AG09309 (cell line): ENCODE measurements around the gene CHCHD6.

Experiments used
- DNase-seq: peaks from one replicate; pipeline ENCODE4 v3.0.0-alpha.2; 2010; ENCODE audit warnings: low read depth
- H3K4me3 ChIP-seq: 2 replicates; pipeline ENCODE4 v1.5.1; 2011; ENCODE audit warnings: mild to moderate bottlenecking, low read depth, low read length, moderate library complexity; ENCODE audit not compliant: control insufficient read depth
- CTCF ChIP-seq: IDR thresholded peaks from 2 replicates; pipeline ENCODE4 v1.5.1; 2011; ENCODE audit warnings: mild to moderate bottlenecking, low read depth, low read length, inconsistent platforms; ENCODE audit not compliant: insufficient read depth, control insufficient read depth; ENCODE audit errors: missing control alignments

Gene CHCHD6

GRCh38 chr3:126827121-126827520 lies 123.1 kb downstream of the CHCHD6 start:
- H3K4me3 ChIP-seq: no peak overlapping the region
- DNase-seq: no peak
- TF ChIP-seq CTCF: no peak

GRCh38 chr3:126828306-126828705 lies 124.3 kb downstream of the CHCHD6 start:
- H3K4me3 ChIP-seq: no peak overlapping the region
- no peak for TF ChIP-seq CTCF
- DNase-seq: no peak

DNA sequence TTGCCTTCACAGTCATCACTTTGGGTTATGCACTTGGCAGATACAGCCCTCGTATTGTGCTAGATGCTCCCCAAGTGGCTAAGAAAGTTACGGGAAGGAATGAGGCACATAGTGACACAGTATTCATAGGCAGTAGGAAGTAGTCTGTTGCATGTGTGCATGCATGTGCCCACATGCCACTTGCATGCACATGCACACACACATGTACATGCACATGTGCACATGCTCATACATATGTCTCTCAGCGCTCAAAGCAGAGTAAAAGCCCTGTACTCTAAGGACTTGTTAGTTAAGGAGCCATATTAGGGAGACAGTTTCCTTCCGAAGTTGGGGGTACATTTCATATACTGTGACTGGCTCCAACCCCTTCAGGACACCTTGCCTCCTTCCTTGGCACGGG lies 128.9 kb downstream of the CHCHD6 start:
- no peak for TF ChIP-seq CTCF
- DNase-seq: no peak
- H3K4me3 ChIP-seq: no peak overlapping the region

- H3K4me3 ChIP-seq: no peak overlapping the region
- TF ChIP-seq CTCF: no peak
- DNase-seq: no peak
These were observed 130.8 kb downstream of the CHCHD6 start for GRCh38 chr3:126834596-126835471.

DNA sequence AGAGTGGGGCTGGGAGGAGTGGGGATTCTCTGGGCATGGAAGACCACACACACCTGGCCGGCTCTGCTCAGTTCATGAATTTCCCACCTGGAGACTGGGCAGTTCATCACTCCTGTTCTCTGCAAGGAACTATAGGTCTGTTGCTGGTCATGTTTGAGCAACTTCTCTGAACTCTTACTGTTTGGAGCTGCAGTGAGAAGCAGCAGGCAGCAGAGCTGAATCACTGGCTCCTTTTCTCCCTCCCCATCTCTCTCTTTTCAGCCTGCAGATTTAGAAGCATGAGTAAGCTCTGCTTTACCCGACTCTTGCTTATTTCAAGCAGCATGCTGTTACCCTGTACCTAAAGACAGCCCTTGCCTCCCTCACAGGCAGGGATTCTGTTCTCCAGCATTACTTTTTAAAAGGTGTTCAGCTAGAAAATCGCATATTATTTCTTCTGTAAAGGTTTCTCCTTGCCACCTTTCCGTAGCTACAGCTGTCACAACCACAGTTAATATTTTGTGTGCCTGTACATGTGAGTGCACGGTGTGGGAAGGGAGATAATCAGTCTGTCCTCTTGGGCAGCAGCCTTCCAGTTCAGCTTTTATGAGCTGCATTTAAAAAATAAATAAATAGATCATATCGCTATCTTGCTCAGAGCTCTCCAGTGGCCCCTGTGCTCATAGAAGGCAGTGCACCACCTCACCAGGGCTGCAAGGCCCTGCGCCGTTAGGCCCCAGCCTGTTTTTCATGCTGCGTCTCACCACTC lies 131.6 kb downstream of the CHCHD6 start:
- no peak overlapping the region for H3K4me3 ChIP-seq
- peak; percentile 35 for DNase-seq
- TF ChIP-seq CTCF: peak; percentile 27

GRCh38 chr3:126836220-126836860 lies 132.3 kb downstream of the CHCHD6 start:
- no peak for TF ChIP-seq CTCF
- no peak for DNase-seq
- no peak overlapping the region for H3K4me3 ChIP-seq
